ENCODE data around the gene DIO3.

Gene DIO3

DNA sequence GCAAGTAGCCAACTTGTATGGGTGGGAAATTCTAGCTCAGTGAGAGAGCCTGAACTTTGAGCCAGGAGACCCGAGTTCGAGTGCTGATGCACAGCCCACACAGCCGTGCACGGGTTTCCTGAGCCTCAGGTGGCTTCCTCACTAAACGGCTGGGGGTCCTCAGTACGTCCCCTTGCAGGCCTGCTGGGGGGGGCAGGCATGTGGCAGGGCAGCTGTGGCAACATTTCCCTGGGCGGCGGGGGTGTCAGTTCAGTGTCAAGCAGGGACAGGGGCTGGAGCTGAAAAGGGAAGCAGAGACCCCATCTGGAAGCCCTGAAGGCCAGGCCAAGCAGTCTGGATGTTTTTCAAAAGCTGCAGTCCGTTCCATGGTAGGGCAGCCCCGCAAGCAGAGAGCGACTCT lies 14.6 kb upstream of the DIO3 start:
- H3K27ac ChIP-seq (ENCODE audit: low read depth, low read length), result no peak overlapping the region
- no peak overlapping the region for H3K4me2 ChIP-seq (ENCODE audit: low read length)
- H4K5ac ChIP-seq (ENCODE audit: low read length), result no peak overlapping the region
- H3K79me2 ChIP-seq (ENCODE audit: control insufficient read depth, insufficient read depth, low read length), result no peaks in the 10 kb centered on the region
- no peak overlapping the region for H2BK15ac ChIP-seq (replicated peaks; ENCODE audit: low read depth)
- H3K4me1 ChIP-seq (ENCODE audit: control insufficient read depth, low read depth, low read length), result no peaks in the 10 kb centered on the region
- no peaks in the 10 kb centered on the region for H3K79me1 ChIP-seq (ENCODE audit: low read length)
- H3K23ac ChIP-seq (ENCODE audit: low read length), result no peak overlapping the region
- no peaks in the 10 kb centered on the region for H3K36me3 ChIP-seq (ENCODE audit: control insufficient read depth, insufficient read depth, low read length)
- H3K4ac ChIP-seq (ENCODE audit: low read depth, low read length), result no peak overlapping the region
- DNase-seq, result no peak
- no peak overlapping the region for H3K18ac ChIP-seq (ENCODE audit: low read length)
- no peaks in the 10 kb centered on the region for H3K27me3 ChIP-seq (ENCODE audit: insufficient read depth, low read length, poor library complexity)
- H2BK120ac ChIP-seq (ENCODE audit: low read depth, low read length), result no peak overlapping the region
- H3K4me3 ChIP-seq (ENCODE audit: low read length), result no peak overlapping the region
- no peak overlapping the region for H2AK5ac ChIP-seq (ENCODE audit: low read length)
- no peak overlapping the region for H4K8ac ChIP-seq (ENCODE audit: low read depth, low read length)
- WGBS (ENCODE audit: extremely low coverage, insufficient coverage, low lambda C conversion rate), result no CpG with 5 or more reads among the region's 11 CpGs
- H3K56ac ChIP-seq (ENCODE audit: low read length), result no peak overlapping the region
- H3K9ac ChIP-seq (ENCODE audit: low read length), result no peak overlapping the region
- no peak overlapping the region for H2BK5ac ChIP-seq (ENCODE audit: low read length)

- WGBS (ENCODE audit: extremely low coverage, insufficient coverage, low lambda C conversion rate), result no CpG with 5 or more reads among the region's 10 CpGs
- Histone ChIP-seq H4K5ac (ENCODE audit: low read length) (no peak overlapping the region), H2BK120ac (ENCODE audit: low read depth, low read length) (no peak overlapping the region), H3K18ac (ENCODE audit: low read length) (no peak overlapping the region), H2AK5ac (ENCODE audit: low read length) (no peak overlapping the region), H3K9ac (ENCODE audit: low read length) (no peak overlapping the region), H3K4me2 (ENCODE audit: low read length) (no peak overlapping the region), H2BK15ac (replicated peaks; ENCODE audit: low read depth) (no peak overlapping the region), H3K56ac (ENCODE audit: low read length) (no peak overlapping the region), H3K23ac (ENCODE audit: low read length) (no peak overlapping the region), H3K27ac (ENCODE audit: low read depth, low read length) (no peak overlapping the region), H3K4me1 (ENCODE audit: control insufficient read depth, low read depth, low read length) (no peaks in the 10 kb centered on the region), H3K36me3 (ENCODE audit: control insufficient read depth, insufficient read depth, low read length) (no peaks in the 10 kb centered on the region), H3K4ac (ENCODE audit: low read depth, low read length) (no peak overlapping the region), H2BK5ac (ENCODE audit: low read length) (no peak overlapping the region), H4K8ac (ENCODE audit: low read depth, low read length) (no peak overlapping the region), H3K27me3 (ENCODE audit: insufficient read depth, low read length, poor library complexity) (no peaks in the 10 kb centered on the region), H3K79me2 (ENCODE audit: control insufficient read depth, insufficient read depth, low read length) (no peaks in the 10 kb centered on the region), H3K4me3 (ENCODE audit: low read length) (no peak overlapping the region), H3K79me1 (ENCODE audit: low read length) (no peaks in the 10 kb centered on the region)
- no peak for DNase-seq
Observed at GRCh38 chr14:101547107-101547738, 14.1 kb upstream of the DIO3 start.

DNA sequence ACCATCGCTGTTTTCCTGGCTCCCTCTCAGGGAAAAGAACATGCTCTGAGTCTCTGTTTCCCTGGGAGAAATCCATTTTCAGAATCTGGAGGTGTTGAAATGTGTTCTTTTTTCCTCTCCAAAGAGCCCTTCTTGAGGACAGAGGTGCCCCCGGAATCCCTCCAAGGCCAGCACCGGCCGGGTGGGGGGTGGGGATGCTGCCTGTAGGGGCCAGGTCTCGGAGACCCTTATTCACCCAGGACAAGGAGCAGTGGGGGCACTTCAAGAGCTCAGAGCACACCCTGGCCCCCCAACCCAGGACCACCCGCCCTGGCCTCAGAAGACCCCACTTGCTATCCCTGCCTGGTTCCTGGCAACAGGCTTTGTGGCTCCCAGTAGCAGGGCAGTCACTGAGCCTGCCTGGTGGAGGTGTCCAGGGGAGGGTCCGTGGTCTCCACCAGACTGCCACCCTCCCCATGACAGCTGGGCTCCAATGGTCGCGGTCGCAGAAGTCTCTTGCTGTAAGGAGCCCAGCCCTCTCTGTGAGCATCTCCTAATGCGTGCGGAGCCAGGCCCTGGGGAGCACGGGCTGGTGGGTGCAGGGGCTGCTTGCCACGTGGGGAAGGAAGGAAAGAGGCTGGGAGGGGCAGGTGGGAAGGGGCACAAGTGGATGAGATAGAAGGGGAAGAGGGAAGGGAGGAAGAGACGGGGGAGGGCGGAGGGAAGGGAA lies 13.2 kb upstream of the DIO3 start:
- H4K8ac ChIP-seq (ENCODE audit: low read depth, low read length), result no peak overlapping the region
- no peak overlapping the region for H3K9ac ChIP-seq (ENCODE audit: low read length)
- no peak overlapping the region for H4K5ac ChIP-seq (ENCODE audit: low read length)
- H3K4me2 ChIP-seq (ENCODE audit: low read length), result no peak overlapping the region
- 100% methylated on average over 2 of the region's 16 CpGs for WGBS (ENCODE audit: extremely low coverage, insufficient coverage, low lambda C conversion rate)
- peak overlapping the region; percentile 75 for H3K23ac ChIP-seq (ENCODE audit: low read length)
- no peaks in the 10 kb centered on the region for H3K36me3 ChIP-seq (ENCODE audit: control insufficient read depth, insufficient read depth, low read length)
- no peak overlapping the region for H2BK120ac ChIP-seq (ENCODE audit: low read depth, low read length)
- H3K4me3 ChIP-seq (ENCODE audit: low read length), result no peak overlapping the region
- no peaks in the 10 kb centered on the region for H3K27me3 ChIP-seq (ENCODE audit: insufficient read depth, low read length, poor library complexity)
- DNase-seq, result no peak
- H3K79me2 ChIP-seq (ENCODE audit: control insufficient read depth, insufficient read depth, low read length), result no peaks in the 10 kb centered on the region
- no peaks in the 10 kb centered on the region for H3K4me1 ChIP-seq (ENCODE audit: control insufficient read depth, low read depth, low read length)
- H3K18ac ChIP-seq (ENCODE audit: low read length), result no peak overlapping the region
- H2BK5ac ChIP-seq (ENCODE audit: low read length), result no peak overlapping the region
- H3K56ac ChIP-seq (ENCODE audit: low read length), result no peak overlapping the region
- no peak overlapping the region for H3K27ac ChIP-seq (ENCODE audit: low read depth, low read length)
- H3K4ac ChIP-seq (ENCODE audit: low read depth, low read length), result no peak overlapping the region
- no peak overlapping the region for H2AK5ac ChIP-seq (ENCODE audit: low read length)
- H2BK15ac ChIP-seq (replicated peaks; ENCODE audit: low read depth), result no peak overlapping the region
- no peaks in the 10 kb centered on the region for H3K79me1 ChIP-seq (ENCODE audit: low read length)

GRCh38 chr14:101548710-101549109 lies 12.6 kb upstream of the DIO3 start:
- Histone ChIP-seq H3K9ac (ENCODE audit: low read length) (no peak overlapping the region), H3K4me2 (ENCODE audit: low read length) (no peak overlapping the region), H3K56ac (ENCODE audit: low read length) (no peak overlapping the region), H3K4me3 (ENCODE audit: low read length) (no peak overlapping the region), H2BK15ac (replicated peaks; ENCODE audit: low read depth) (no peak overlapping the region), H3K79me1 (ENCODE audit: low read length) (no peaks in the 10 kb centered on the region), H3K4me1 (ENCODE audit: control insufficient read depth, low read depth, low read length) (no peaks in the 10 kb centered on the region), H4K5ac (ENCODE audit: low read length) (no peak overlapping the region), H3K23ac (ENCODE audit: low read length) (no peak overlapping the region), H2AK5ac (ENCODE audit: low read length) (no peak overlapping the region), H3K36me3 (ENCODE audit: control insufficient read depth, insufficient read depth, low read length) (no peaks in the 10 kb centered on the region), H2BK5ac (ENCODE audit: low read length) (no peak overlapping the region), H3K4ac (ENCODE audit: low read depth, low read length) (no peak overlapping the region), H3K27me3 (ENCODE audit: insufficient read depth, low read length, poor library complexity) (no peaks in the 10 kb centered on the region), H3K79me2 (ENCODE audit: control insufficient read depth, insufficient read depth, low read length) (no peaks in the 10 kb centered on the region), H3K18ac (ENCODE audit: low read length) (no peak overlapping the region), H3K27ac (ENCODE audit: low read depth, low read length) (no peak overlapping the region), H4K8ac (ENCODE audit: low read depth, low read length) (no peak overlapping the region), H2BK120ac (ENCODE audit: low read depth, low read length) (no peak overlapping the region)
- no CpG with 5 or more reads among the region's 5 CpGs for WGBS (ENCODE audit: extremely low coverage, insufficient coverage, low lambda C conversion rate)
- no peak for DNase-seq

DNA sequence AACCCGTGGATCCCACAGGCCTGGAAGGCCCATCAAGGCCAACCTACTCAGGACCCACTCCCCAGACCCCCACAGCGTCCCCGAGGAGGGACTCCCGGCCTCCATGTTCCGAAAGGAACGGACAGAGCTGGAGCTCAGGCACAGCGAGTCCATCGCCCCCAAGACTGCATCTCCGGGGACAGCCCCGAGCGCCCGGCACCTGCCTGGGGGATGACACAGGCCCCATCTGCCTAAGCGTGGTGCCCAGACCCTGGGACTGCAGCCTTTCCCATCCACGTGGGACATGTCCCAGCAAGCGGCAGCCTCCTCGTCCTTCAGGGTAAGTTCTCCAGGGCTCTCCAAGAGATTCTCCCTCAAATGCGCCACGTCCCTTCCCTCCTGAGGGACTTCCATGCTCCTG lies 12.1 kb upstream of the DIO3 start:
- Histone ChIP-seq H3K23ac (ENCODE audit: low read length) (no peak overlapping the region), H3K4me2 (ENCODE audit: low read length) (no peak overlapping the region), H3K36me3 (ENCODE audit: control insufficient read depth, insufficient read depth, low read length) (no peaks in the 10 kb centered on the region), H2BK15ac (replicated peaks; ENCODE audit: low read depth) (no peak overlapping the region), H2AK5ac (ENCODE audit: low read length) (no peak overlapping the region), H3K56ac (ENCODE audit: low read length) (no peak overlapping the region), H3K79me2 (ENCODE audit: control insufficient read depth, insufficient read depth, low read length) (no peaks in the 10 kb centered on the region), H3K4ac (ENCODE audit: low read depth, low read length) (no peak overlapping the region), H3K27ac (ENCODE audit: low read depth, low read length) (no peak overlapping the region), H3K18ac (ENCODE audit: low read length) (no peak overlapping the region), H4K8ac (ENCODE audit: low read depth, low read length) (no peak overlapping the region), H3K27me3 (ENCODE audit: insufficient read depth, low read length, poor library complexity) (no peaks in the 10 kb centered on the region), H4K5ac (ENCODE audit: low read length) (no peak overlapping the region), H3K4me1 (ENCODE audit: control insufficient read depth, low read depth, low read length) (no peaks in the 10 kb centered on the region), H3K9ac (ENCODE audit: low read length) (no peak overlapping the region), H3K79me1 (ENCODE audit: low read length) (no peaks in the 10 kb centered on the region), H2BK5ac (ENCODE audit: low read length) (no peak overlapping the region), H3K4me3 (ENCODE audit: low read length) (no peak overlapping the region), H2BK120ac (ENCODE audit: low read depth, low read length) (no peak overlapping the region)
- WGBS (ENCODE audit: extremely low coverage, insufficient coverage, low lambda C conversion rate), result no CpG with 5 or more reads among the region's 18 CpGs
- no peak for DNase-seq

Data from mesendoderm (in vitro differentiated cells).